Measurements from ENCODE around the gene DPP8. TPM values are rescaled to one million over a fixed set of nuclear protein-coding genes. Genes with fewer than 3 reads are reported as not detected.
"Not testable (repeated sequence)": the region's sequence is repeated elsewhere in the genome, so short reads cannot be mapped to it uniquely, and the experiment has no call there.

The DPP8 gene
- polyA plus RNA-seq, 1 of the 3 experiments (the other 2 are of a cell fraction), result 14.1 TPM

DNA sequence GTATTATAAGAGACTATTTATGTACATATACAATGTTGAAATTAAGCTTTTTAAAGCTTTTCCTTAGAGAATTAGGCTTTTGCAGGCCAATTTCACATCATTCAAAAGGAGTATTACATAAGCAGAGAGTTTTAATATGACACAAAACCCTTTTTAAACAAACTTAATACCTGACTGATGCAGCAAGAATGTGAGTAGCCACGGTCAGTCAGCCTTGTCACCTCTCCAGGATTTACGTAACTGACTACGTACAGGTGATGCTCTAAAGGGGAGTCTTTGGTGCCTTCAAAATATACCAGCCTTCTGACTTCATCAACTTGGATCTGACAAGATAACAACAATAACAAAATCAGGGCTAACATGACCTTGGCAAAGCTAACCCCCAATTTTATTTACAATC is 50.6 kb downstream of the DPP8 start (continued):
- TF ChIP-seq GATA2 (CRISPR knock-in tag; IDR thresholded peaks at IDR 0.05) (no peak), RXRA (IDR thresholded peaks at IDR 0.05; ENCODE audit: borderline replicate concordance, low read depth) (no peak), MEF2A (IDR thresholded peaks at IDR 0.05; ENCODE audit: borderline replicate concordance, low read depth) (no peak), SMC3 (IDR thresholded peaks at IDR 0.05; ENCODE audit: low read depth, low read length) (no peak), TAF1 (IDR thresholded peaks at IDR 0.05; ENCODE audit: borderline replicate concordance, low read depth, low read length) (no peak)

DNA sequence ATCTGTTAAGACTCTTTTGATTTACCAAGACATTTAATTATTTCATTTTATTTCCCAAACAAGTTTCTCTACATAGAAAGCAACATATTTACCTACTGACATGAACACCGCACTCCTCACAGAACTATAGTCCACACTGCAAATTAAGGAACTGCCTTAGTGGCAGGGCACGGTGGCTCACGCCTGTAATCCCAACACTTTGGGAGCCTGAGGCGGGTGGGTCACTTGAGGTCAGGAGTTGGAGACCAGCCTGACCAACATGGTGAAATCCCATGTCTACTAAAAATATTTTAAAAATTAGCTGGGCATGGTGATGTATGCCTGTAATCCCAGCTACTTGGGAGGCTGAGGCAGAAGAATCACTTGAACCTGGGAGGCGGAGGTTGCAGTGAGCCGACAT is 54.4 kb downstream of the DPP8 start:
- H3K27ac ChIP-seq (ENCODE audit: low read depth in 2 of 2, low read length in 1 of 2); H3K4me3 ChIP-seq (ENCODE audit: low read depth in 2 of 2, low read length in 1 of 2); H3K9me2 ChIP-seq; H3K27me3 ChIP-seq (ENCODE audit: insufficient read depth); DNase-seq; CTCF ChIA-PET; H4K20me1 ChIP-seq (ENCODE audit: insufficient read depth); H2AFZ ChIP-seq (ENCODE audit: low read depth); H3K9me3 ChIP-seq; H3K79me2 ChIP-seq (ENCODE audit: insufficient read depth); H3K9ac ChIP-seq; H3K4me1 ChIP-seq (ENCODE audit: control insufficient read depth in 1 of 2, insufficient read depth in 2 of 2, low read depth in 1 of 2, low read length in 1 of 2); H3F3A ChIP-seq (replicated peaks; ENCODE audit: insufficient read depth); H3K4me2 ChIP-seq; POLR2A ChIA-PET: not testable (repeated sequence)
- 96% methylated on average over 6 of the region's 6 CpGs for WGBS (ENCODE audit: low lambda C conversion rate)
- peaks cover 30 to 83% of the 10 kb centered on the region in 2 experiments for H3K36me3 ChIP-seq (replicated peaks in 1 of 2; ENCODE audit: control insufficient read depth in 1 of 2, insufficient read depth in 2 of 2, low read length in 1 of 2)

- WGBS (ENCODE audit: low lambda C conversion rate), result 80% methylated on average over 5 of the region's 5 CpGs
- H4K20me1 ChIP-seq (ENCODE audit: insufficient read depth), result no peaks in the 10 kb centered on the region
- no peaks in the 10 kb centered on the region for H3K9me2 ChIP-seq
- H3K4me2 ChIP-seq, result no peak overlapping the region
- H3K9me3 ChIP-seq, result no peaks in the 10 kb centered on the region
- no peaks in the 10 kb centered on the region for H3K27me3 ChIP-seq (ENCODE audit: insufficient read depth)
- H3K4me1 ChIP-seq (ENCODE audit: control insufficient read depth in 1 of 2, insufficient read depth in 2 of 2, low read depth in 1 of 2, low read length in 1 of 2), result no peaks in the 10 kb centered on the region
- no peak overlapping the region for H3K9ac ChIP-seq
- ChIA-PET POLR2A (no interaction called here), CTCF (no interaction called here)
- H3K4me3 ChIP-seq (ENCODE audit: low read depth in 2 of 2, low read length in 1 of 2), result no peak overlapping the region
- no peak overlapping the region for H3K27ac ChIP-seq (ENCODE audit: low read depth in 2 of 2, low read length in 1 of 2)
- no peak overlapping the region for H2AFZ ChIP-seq (ENCODE audit: low read depth)
- no peaks in the 10 kb centered on the region; the same call in 1 of the 2 replicates for H3K79me2 ChIP-seq (ENCODE audit: insufficient read depth)
- peaks cover 28 to 85% of the 10 kb centered on the region in 2 experiments for H3K36me3 ChIP-seq (replicated peaks in 1 of 2; ENCODE audit: control insufficient read depth in 1 of 2, insufficient read depth in 2 of 2, low read length in 1 of 2)
- H3F3A ChIP-seq (replicated peaks; ENCODE audit: insufficient read depth), result peaks cover 6% of the 10 kb centered on the region
- DNase-seq, result no peak
- TF ChIP-seq, protein P1, sequence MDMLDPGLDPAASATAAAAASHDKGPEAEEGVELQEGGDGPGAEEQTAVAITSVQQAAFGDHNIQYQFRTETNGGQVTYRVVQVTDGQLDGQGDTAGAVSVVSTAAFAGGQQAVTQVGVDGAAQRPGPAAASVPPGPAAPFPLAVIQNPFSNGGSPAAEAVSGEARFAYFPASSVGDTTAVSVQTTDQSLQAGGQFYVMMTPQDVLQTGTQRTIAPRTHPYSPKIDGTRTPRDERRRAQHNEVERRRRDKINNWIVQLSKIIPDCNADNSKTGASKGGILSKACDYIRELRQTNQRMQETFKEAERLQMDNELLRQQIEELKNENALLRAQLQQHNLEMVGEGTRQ (IDR thresholded peaks at IDR 0.05; ENCODE audit: borderline replicate concordance, low read depth, low read length), result no peak
- TF ChIP-seq FOXJ3 (CRISPR knock-in tag; IDR thresholded peaks at IDR 0.05) (no peak), REST (IDR thresholded peaks at IDR 0.05; ENCODE audit: low read depth, low read length) (no peak), GABPA (IDR thresholded peaks at IDR 0.05; ENCODE audit: low read depth) (no peak), IRF3 (IDR thresholded peaks at IDR 0.05; ENCODE audit: low read depth, low read length) (no peak), RAD21 (IDR thresholded peaks at IDR 0.05; ENCODE audit: low read length) (no peak), POLR2AphosphoS5 (IDR thresholded peaks at IDR 0.05; ENCODE audit: low read depth, low read length) (no peak)
Observed at GRCh38 chr15:65460741-65461347, 56.6 kb downstream of the DPP8 start.

GRCh38 chr15:65455256-65455655 is 62.2 kb downstream of the DPP8 start:
- H3K27me3 ChIP-seq (ENCODE audit: insufficient read depth); H4K20me1 ChIP-seq (ENCODE audit: insufficient read depth); H3K9ac ChIP-seq; DNase-seq; H3K9me3 ChIP-seq; H3K4me1 ChIP-seq (ENCODE audit: control insufficient read depth in 1 of 2, insufficient read depth in 2 of 2, low read depth in 1 of 2, low read length in 1 of 2); H3K4me3 ChIP-seq (ENCODE audit: low read depth in 2 of 2, low read length in 1 of 2); POLR2A ChIA-PET; H2AFZ ChIP-seq (ENCODE audit: low read depth); H3K79me2 ChIP-seq (ENCODE audit: insufficient read depth); H3K4me2 ChIP-seq; H3K27ac ChIP-seq (ENCODE audit: low read depth in 2 of 2, low read length in 1 of 2); H3K9me2 ChIP-seq: not testable (repeated sequence)
- peaks cover 43 to 76% of the 10 kb centered on the region in 2 experiments for H3K36me3 ChIP-seq (replicated peaks in 1 of 2; ENCODE audit: control insufficient read depth in 1 of 2, insufficient read depth in 2 of 2, low read length in 1 of 2)
- CTCF ChIA-PET, result interaction anchor here (1.3 kb wide), 1 partner anchor 54 kb away, joined by 6 read pairs; no protein-coding TSS in a partner anchor
- H3F3A ChIP-seq (replicated peaks; ENCODE audit: insufficient read depth), result peaks cover 13% of the 10 kb centered on the region
- 93% methylated on average over 4 of the region's 4 CpGs for WGBS (ENCODE audit: low lambda C conversion rate)
